ENCODE data around the gene LYSMD2.

GRCh38 chr15:51751697-51752683, 14.5 kb upstream of the LYSMD2 start:
- TF ChIP-seq CTCF (IDR thresholded peaks at IDR 0.05) (no peak), ZFX (IDR thresholded peaks at IDR 0.05; ENCODE audit: borderline replicate concordance) (no peak)
